ENCODE results near the gene RAB31.

DNA sequence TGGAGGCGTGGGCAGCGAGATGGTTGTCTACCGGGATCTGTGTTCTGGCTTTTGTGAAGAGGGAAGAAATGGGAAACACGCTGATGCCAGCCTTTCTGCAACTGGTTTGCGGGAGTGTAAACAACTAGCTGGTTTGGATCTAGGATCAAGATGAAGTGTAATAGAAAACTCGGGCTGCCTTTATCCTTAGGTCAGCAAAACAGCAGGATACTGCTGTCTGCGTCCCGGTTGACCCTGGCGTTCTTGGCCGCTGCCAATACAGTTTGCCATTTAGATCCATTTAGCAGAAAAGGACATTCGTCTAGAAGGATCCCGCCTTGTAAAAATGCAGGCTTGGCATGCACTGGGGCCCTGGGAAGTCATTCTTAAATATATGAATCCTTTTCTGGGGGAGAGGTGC, 42.0 kb downstream of the RAB31 start:
- TF ChIP-seq, protein P1, sequence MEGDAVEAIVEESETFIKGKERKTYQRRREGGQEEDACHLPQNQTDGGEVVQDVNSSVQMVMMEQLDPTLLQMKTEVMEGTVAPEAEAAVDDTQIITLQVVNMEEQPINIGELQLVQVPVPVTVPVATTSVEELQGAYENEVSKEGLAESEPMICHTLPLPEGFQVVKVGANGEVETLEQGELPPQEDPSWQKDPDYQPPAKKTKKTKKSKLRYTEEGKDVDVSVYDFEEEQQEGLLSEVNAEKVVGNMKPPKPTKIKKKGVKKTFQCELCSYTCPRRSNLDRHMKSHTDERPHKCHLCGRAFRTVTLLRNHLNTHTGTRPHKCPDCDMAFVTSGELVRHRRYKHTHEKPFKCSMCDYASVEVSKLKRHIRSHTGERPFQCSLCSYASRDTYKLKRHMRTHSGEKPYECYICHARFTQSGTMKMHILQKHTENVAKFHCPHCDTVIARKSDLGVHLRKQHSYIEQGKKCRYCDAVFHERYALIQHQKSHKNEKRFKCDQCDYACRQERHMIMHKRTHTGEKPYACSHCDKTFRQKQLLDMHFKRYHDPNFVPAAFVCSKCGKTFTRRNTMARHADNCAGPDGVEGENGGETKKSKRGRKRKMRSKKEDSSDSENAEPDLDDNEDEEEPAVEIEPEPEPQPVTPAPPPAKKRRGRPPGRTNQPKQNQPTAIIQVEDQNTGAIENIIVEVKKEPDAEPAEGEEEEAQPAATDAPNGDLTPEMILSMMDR (optimal IDR thresholded peaks at IDR 0.05 in 1 of 3, IDR thresholded peaks at IDR 0.05 in 1 of 3, conservative IDR thresholded peaks at IDR 0.05 in 1 of 3; ENCODE audit: extremely low read depth in 1 of 3, insufficient read depth in 2 of 3, low read length in 3 of 3), result no peak
- TF ChIP-seq EZH2 (IDR thresholded peaks at IDR 0.05; ENCODE audit: low read length), result no peak

Data from keratinocyte (primary cell).